GM18498 (cell line): ENCODE measurements around the gene SMPD3.

Experiments used
- ATAC-seq: cut with Tn5 transposase; IDR thresholded peaks from one replicate; pipeline ENCODE4 v1.9.1; 2021; ENCODE audit warnings: mild to moderate bottlenecking, moderate library complexity; ENCODE audit not compliant: unreplicated experiment

SMPD3 gene

GRCh38 chr16:68343137-68343536 lies 105.2 kb downstream of the SMPD3 start:
- no peak for ATAC-seq

DNA sequence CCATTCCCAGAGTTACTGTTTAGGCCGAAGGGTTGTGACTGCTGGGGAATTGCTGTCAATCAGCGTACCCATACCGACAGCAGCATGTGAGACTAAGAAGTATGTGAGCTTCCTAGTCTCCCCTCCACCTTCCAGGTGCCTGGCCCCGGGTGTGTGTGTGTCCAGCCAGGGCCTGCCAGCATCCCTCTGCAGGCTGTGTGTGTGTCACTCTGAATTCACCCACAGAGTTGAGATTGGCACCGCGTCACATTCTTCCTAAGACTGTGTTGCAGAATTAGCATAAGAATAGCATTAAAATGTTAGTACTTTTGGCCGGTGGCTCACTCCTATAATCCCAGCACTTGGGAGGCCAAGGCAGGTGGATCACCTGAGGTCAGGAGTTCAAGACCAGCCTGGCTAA lies 105.7 kb downstream of the SMPD3 start:
- ATAC-seq, result no peak

GRCh38 chr16:68339214-68339613 lies 109.1 kb downstream of the SMPD3 start:
- no peak for ATAC-seq

DNA sequence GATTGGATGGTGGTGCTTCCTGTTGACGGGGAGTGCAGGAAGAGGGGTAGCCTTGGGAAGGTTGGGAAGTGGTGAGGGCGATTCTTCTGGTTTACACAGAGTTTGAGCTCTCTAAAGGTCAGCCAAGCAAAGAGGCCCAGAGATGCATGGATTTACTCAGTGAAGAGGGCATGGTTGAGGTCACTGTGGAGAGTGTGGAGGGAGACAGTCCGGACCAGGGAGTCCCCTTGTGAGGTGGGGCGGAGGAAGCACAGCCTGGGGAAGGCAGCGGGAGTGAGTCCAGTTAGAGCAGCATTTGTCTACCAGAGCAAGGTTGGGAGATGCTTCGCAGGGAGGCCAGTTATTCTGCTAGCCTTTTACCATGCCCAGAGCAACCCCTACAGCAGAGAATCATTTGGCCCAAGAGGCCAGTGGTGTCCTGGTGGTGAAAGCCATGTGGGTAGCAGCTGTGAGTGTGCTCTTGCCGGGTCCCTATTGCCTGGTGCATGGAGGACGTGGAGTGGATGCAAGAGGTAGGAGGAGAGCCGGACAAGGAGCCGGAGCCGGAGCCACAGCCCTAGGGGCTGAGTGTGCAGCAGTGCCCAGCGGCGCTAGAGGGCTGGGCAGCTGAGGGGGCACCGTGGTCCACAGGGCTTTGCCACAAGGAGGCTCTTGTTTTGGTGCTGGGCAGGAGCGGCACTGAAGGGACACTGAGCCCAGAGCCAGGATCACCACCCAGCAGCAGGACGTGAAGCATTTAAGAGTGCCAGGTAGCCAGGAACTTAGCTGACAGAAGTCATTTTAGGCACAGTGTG lies 109.8 kb downstream of the SMPD3 start:
- ATAC-seq, result no peak

- ATAC-seq, result no peak
Measured at GRCh38 chr16:68335175-68335574, 113.1 kb downstream of the SMPD3 start.

GRCh38 chr16:68332411-68333121 lies 115.7 kb downstream of the SMPD3 start:
- no peak for ATAC-seq

DNA sequence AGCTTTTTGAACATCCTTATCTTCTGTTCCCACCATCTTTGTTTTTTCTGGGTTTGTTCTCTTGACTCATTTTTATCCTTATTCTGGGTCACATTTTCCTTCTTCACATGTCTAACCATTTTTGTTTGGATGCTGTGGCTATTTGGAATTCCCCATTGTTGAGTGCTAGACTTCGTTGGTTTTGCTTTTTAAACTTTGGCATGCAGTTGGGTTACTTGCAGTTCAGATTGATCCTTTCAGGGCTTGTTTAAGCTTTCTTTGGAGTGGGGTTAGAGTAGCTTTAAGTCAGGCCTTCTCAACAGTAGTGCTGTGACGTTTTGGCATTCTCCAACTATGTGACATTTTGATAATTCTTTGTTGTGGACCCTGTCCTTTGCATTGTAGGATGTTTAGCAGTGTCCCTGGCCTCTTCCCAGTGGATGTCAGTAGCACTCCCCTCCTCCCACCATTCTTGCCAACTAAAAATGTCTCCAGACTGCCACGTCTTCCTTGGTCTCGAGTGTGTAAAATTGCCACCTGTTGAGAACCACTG lies 116.4 kb downstream of the SMPD3 start:
- ATAC-seq, result no peak

GRCh38 chr16:68328860-68329390 lies 119.4 kb downstream of the SMPD3 start:
- no peak for ATAC-seq

- peak; percentile 80 for ATAC-seq
Measured at GRCh38 chr16:68328151-68328859, 120.0 kb downstream of the SMPD3 start.

- ATAC-seq, result no peak
Measured at GRCh38 chr16:68324780-68325357, 123.4 kb downstream of the SMPD3 start.

GRCh38 chr16:68324336-68324735 lies 124.0 kb downstream of the SMPD3 start:
- no peak for ATAC-seq

DNA sequence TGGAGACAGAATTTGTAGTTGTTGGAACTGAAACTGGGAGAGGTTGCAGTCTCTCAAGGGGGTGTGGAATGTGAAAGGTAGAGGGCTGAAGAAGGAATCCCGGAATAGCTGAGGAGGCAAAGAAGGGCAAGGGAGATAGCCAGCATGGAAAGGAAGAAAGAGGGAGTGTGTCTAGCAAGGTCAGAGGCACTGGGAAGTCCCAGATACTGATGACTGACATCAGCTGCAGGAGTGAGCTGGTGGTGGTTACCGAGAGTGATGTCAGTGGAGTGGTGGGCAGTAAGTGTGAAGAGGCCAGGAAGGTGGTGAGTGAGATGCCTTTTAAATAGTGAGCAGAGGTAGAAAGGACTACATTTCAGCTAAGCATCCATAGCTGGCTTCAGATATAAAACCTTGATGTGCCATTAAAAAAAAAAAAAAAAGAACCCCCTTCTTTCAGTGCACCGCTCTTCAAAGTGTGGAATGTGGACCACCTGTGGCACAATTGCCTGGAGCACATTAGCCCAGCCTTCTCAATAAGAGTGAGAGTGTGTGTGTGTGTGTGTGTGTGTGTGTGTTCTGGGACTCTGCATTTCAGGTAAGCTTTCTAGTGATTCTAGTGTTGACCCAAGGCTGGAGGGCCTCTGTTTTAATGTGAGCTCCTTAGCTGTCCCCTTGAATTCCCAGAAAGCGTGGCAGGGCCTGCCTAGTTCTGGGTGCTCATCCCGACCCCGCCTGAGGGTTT lies 129.0 kb downstream of the SMPD3 start:
- no peak for ATAC-seq

- ATAC-seq, result no peak
Measured at GRCh38 chr16:68313116-68313515, 135.2 kb downstream of the SMPD3 start.

DNA sequence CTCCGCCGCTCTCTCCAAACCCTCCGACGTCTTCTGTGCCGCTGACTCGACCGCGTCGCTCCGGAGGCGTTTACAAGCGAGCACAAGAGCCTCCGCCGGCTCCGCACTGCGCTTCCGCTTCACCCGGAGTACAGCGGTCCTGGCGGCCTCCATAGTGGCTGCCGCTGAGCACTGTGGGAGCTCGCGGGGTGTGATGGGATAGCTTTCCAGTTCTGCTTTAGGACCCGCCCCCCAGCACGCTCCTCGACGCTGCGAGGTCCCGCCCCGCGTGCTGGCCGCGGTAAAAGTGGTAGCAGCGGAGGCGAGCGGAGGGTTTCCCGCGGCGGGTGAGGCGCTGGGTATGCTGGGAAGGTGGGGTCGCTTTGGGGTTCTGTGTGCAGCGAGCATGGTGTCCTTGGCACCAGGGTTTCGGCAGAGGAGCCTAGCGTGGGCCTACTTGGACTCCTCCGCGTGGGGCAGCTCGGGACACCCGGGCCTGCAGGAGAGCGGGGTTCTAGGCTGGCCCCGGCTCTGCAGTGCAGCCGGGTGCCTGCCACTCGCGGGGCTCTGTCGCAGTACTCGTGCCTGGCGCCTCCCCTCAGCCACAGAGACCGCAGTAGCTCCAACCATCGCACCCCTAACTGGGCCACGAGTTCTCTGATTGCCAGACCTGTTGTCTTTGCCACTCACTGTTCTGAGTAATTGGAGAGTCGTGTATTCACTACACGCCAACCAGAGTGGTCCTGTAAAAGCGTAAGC lies 137.4 kb downstream of the SMPD3 start, which contains the start of the genes PRMT7 and SLC7A6OS:
PRMT7 (plus strand) TSS at position 246 of the 738 bp plus-strand sequence. CDS start 4,961 bp downstream, outside the sequence.
SLC7A6OS (minus strand) TSS at position 173 of the 738 bp plus-strand sequence; CDS start at position 153, 20 bp downstream.
- ATAC-seq, result peak; percentile 95

DNA sequence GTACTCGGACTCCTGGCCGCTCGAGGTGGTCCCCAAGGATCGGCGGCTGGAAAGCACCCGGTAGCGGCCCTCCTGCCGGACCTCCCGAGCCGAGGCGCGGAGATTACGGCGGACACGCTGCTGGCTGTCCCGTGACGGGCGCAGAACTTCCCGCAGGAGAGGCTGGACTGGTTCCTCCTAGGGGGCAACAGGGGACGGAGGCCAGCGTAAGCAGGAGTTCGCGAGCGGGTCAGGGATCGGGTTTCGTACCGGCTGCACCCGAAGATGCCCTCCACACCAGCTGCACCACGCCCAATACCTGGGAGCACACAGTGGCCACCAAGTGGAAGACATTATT lies 137.9 kb downstream of the SMPD3 start:
- peak; percentile 26 for ATAC-seq

DNA sequence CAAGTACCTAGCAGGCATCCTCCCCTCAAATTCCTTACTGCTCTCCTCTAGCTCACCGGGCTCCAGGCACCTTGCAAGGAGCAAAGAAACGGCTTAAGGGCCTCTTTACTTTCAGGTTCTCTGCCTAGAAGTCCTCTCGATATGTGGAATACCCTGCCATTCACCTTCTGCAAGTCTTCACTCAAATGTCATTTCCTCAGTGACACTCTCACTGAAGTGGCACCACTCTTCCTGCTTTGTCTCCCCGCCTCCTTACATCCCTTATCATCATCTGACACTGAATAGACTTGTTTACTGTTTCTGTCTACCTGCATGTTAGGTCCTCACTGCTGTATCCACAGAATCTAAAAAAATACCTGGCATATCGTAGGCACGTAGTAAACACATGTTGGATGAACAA lies 138.5 kb downstream of the SMPD3 start:
- ATAC-seq, result no peak
